WTC11 (cell line): ENCODE data around the gene SGTA. TPM values are rescaled to one million over a fixed set of nuclear protein-coding genes. Genes with fewer than 3 reads are reported as not detected.

Experiments used
- ARID4B ChIP-seq: sonication (generic); formaldehyde crosslinking; IDR thresholded peaks from 2 replicates; pipeline ENCODE4 v1.8.0; 2023; ENCODE audit warnings: missing genetic modification reagents, mild to moderate bottlenecking, borderline replicate concordance
- CBFB ChIP-seq: sonication (generic); formaldehyde crosslinking; IDR thresholded peaks from 2 replicates; pipeline ENCODE4 v1.8.1; 2022; ENCODE audit warnings: mild to moderate bottlenecking, low read depth, missing genetic modification reagents
- CTCF ChIP-seq: fragments of 200-600 bp; IDR thresholded peaks from 2 replicates; pipeline ENCODE4 v1.8.0; 2022; ENCODE audit warnings: antibody characterized with exemption
- EMX1 ChIP-seq: fragments of 250-450 bp; sonication (Bioruptor Pico); IDR thresholded peaks from 2 replicates; pipeline ENCODE4 v1.8.0; 2021; ENCODE audit warnings: mild to moderate bottlenecking
- ESRRA ChIP-seq: sonication (generic); formaldehyde crosslinking; IDR thresholded peaks from 2 replicates; pipeline ENCODE4 v1.8.1; 2022; ENCODE audit warnings: mild to moderate bottlenecking, missing genetic modification reagents, borderline replicate concordance
- FOXJ3 ChIP-seq: sonication (generic); formaldehyde crosslinking; IDR thresholded peaks from 2 replicates; pipeline ENCODE4 v1.9.0; 2021; ENCODE audit warnings: missing genetic modification reagents, mild to moderate bottlenecking, borderline replicate concordance
- FOXK1 ChIP-seq: sonication (generic); formaldehyde crosslinking; IDR thresholded peaks from 2 replicates; pipeline ENCODE4 v1.8.0; 2022; ENCODE audit warnings: mild to moderate bottlenecking, moderate library complexity, missing genetic modification reagents
- GABPB1 ChIP-seq: sonication (generic); formaldehyde crosslinking; IDR thresholded peaks from 2 replicates; pipeline ENCODE4 v1.8.1; 2023; ENCODE audit warnings: mild to moderate bottlenecking, missing genetic modification reagents
- JAZF1 ChIP-seq: fragments of 250-450 bp; sonication (Bioruptor Pico); IDR thresholded peaks from 2 replicates; pipeline ENCODE4 v1.9.0; 2021; ENCODE audit warnings: moderate library complexity, mild to moderate bottlenecking, inconsistent platforms
- JUN ChIP-seq: sonication (generic); formaldehyde crosslinking; IDR thresholded peaks from 2 replicates; pipeline ENCODE4 v1.8.0; 2023; ENCODE audit warnings: mild to moderate bottlenecking, missing genetic modification reagents
- NFYB ChIP-seq: sonication (generic); formaldehyde crosslinking; conservative IDR thresholded peaks from 2 replicates; pipeline ENCODE4 v1.8.0; 2022; ENCODE audit warnings: low read depth, missing genetic modification reagents
- NR1H2 ChIP-seq: sonication (generic); formaldehyde crosslinking; IDR thresholded peaks from 2 replicates; pipeline ENCODE4 v1.9.0; 2021; ENCODE audit warnings: mild to moderate bottlenecking, moderate library complexity, missing genetic modification reagents
- PRDM15 ChIP-seq: sonication (generic); formaldehyde crosslinking; IDR thresholded peaks from 2 replicates; pipeline ENCODE4 v1.8.0; 2022; ENCODE audit warnings: missing genetic modification reagents
- RELA ChIP-seq: sonication (generic); formaldehyde crosslinking; IDR thresholded peaks from 2 replicates; pipeline ENCODE4 v1.8.1; 2022; ENCODE audit warnings: missing genetic modification reagents, mild to moderate bottlenecking, borderline replicate concordance
- STAT6 ChIP-seq: sonication (generic); formaldehyde crosslinking; conservative IDR thresholded peaks from 2 replicates; pipeline ENCODE4 v1.8.1; 2023; ENCODE audit warnings: mild to moderate bottlenecking, low read depth, missing genetic modification reagents, moderate library complexity
- TEAD4 ChIP-seq: sonication (generic); formaldehyde crosslinking; IDR thresholded peaks from 2 replicates; pipeline ENCODE4 v1.8.0; 2022; ENCODE audit warnings: mild to moderate bottlenecking, missing genetic modification reagents
- ZNF121 ChIP-seq: sonication (generic); formaldehyde crosslinking; IDR thresholded peaks from 2 replicates; pipeline ENCODE4 v1.8.0; 2023; ENCODE audit warnings: missing genetic modification reagents
- ZNF263 ChIP-seq: sonication (generic); formaldehyde crosslinking; IDR thresholded peaks from 2 replicates; pipeline ENCODE4 v1.8.1; 2022; ENCODE audit warnings: low read depth, mild to moderate bottlenecking, moderate library complexity, missing genetic modification reagents
- ZNF317 ChIP-seq: sonication (generic); formaldehyde crosslinking; IDR thresholded peaks from 2 replicates; pipeline ENCODE4 v1.8.1; 2023; ENCODE audit warnings: low read depth, mild to moderate bottlenecking, moderate library complexity, missing genetic modification reagents, borderline replicate concordance
- ZSCAN18 ChIP-seq: fragments of 250-450 bp; sonication (Bioruptor Pico); IDR thresholded peaks from 2 replicates; pipeline ENCODE4 v2.1.2; 2022; ENCODE audit warnings: mild to moderate bottlenecking, moderate library complexity
- total RNA-seq: library from RNA; stranded (reverse); gene quantifications from 3 replicates; pipeline ENCODE4 v1.2.3, GENCODE V29; 2021
- TF ChIP-seq, protein P1 (sequence below): fragments of 250-450 bp; sonication (Bioruptor Pico); IDR thresholded peaks from 2 replicates; pipeline ENCODE4 v1.9.0; 2021; ENCODE audit warnings: moderate library complexity, mild to moderate bottlenecking, inconsistent platforms, borderline replicate concordance
- TF ChIP-seq, protein P2 (sequence below): sonication (generic); formaldehyde crosslinking; IDR thresholded peaks from 2 replicates; pipeline ENCODE4 v1.8.0; 2022; ENCODE audit warnings: mild to moderate bottlenecking, missing genetic modification reagents

SGTA gene
- total RNA-seq, 1 experiment from 2014 or later, result 91.2 TPM

DNA sequence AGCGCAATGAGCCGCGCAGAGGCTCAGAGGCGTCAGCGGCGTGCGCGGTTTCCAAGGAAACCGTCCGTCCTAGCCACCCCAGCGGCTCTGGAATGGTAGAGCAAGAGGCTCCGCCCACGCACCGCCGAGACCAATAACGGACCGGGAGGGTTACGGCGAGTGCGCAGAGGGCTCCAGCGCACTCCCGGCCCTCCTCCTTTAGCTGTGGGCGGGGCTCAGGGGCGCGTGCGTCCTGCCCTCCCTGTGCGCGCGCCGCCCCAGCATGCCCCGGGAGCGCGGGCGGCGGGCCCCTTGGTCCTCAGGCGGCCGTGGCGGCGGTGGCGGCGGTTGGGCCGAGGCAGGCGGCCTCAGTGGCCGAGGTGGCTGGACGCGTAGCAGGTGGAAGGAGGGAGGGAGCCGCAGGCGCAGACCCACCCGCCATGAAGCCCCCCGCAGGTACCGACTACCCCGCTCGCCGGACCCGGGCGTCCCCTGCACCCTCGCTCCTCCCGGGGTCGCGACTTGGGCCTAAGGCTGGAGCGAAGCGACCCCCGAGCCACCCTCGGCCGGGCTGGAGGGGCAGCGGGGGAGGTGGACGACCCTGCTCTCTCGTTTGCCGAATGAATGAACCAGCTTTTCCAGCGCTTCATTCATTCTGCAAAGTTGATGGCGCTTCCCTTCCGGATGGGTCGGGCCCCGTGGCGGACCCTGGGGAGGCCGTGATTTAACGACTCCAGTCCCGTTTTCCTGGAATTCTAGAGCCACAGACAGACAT is 2.3 kb upstream of the SGTA start, which contains the start of gene THOP1 (continued):
- TF ChIP-seq CBFB (no peak), ARID4B (CRISPR knock-in tag) (peak; percentile 72; the same call in 1 of the 2 replicates), STAT6 (CRISPR knock-in tag) (no peak), FOXK1 (peak; percentile 72), ZNF317 (no peak), ZNF263 (CRISPR knock-in tag) (no peak), JUN (CRISPR knock-in tag) (peak; percentile 70), JAZF1 (CRISPR knock-in tag) (no peak), NFYB (CRISPR knock-in tag) (peak; percentile 20; the same call in 1 of the 2 replicates), TEAD4 (CRISPR knock-in tag) (peak; percentile 14; the same call in 1 of the 2 replicates), CTCF (no peak), FOXJ3 (CRISPR knock-in tag) (no peak), EMX1 (CRISPR knock-in tag) (no peak), ESRRA (CRISPR knock-in tag) (peak; percentile 48; the same call in 1 of the 2 replicates), ZSCAN18 (no peak), RELA (CRISPR knock-in tag) (no peak), NR1H2 (CRISPR knock-in tag) (no peak), PRDM15 (CRISPR knock-in tag) (no peak), ZNF121 (CRISPR knock-in tag) (no peak), GABPB1 (CRISPR knock-in tag) (0 out of 2 replicates have a peak, but pooled peaks have one; percentile 32)
- TF ChIP-seq, protein P1, sequence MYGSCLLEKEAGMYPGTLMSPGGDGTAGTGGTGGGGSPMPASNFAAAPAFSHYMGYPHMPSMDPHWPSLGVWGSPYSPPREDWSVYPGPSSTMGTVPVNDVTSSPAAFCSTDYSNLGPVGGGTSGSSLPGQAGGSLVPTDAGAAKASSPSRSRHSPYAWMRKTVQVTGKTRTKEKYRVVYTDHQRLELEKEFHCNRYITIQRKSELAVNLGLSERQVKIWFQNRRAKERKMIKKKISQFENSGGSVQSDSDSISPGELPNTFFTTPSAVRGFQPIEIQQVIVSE, result no peak
- TF ChIP-seq, protein P2, sequence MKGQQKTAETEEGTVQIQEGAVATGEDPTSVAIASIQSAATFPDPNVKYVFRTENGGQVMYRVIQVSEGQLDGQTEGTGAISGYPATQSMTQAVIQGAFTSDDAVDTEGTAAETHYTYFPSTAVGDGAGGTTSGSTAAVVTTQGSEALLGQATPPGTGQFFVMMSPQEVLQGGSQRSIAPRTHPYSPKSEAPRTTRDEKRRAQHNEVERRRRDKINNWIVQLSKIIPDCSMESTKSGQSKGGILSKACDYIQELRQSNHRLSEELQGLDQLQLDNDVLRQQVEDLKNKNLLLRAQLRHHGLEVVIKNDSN, result no peak
